ENCODE results near the gene CDC73. TPM values are rescaled to one million over a fixed set of nuclear protein-coding genes. Genes with fewer than 3 reads are reported as not detected.
A peak's percentile ranks its signal among the peaks of the same experiment; 100 is the strongest.

CDC73 gene
- total RNA-seq, 1 donor from 2014 or later, result 71.1 TPM

- Mint-ChIP-seq H3K9me3 (peaks cover 11% of the 10 kb centered on the region), H3K27ac (peak overlapping the region; percentile 33), H3K27me3 (ENCODE audit: low read depth) (no peaks in the 10 kb centered on the region), H3K36me3 (peaks cover 45% of the 10 kb centered on the region), H3K4me3 (no peak overlapping the region), H3K4me1 (peaks cover 24% of the 10 kb centered on the region)
- TF ChIP-seq CTCF (IDR thresholded peaks at IDR 0.05; ENCODE audit: unreplicated experiment), result no peak
- no peak for DNase-seq (ENCODE audit: low spot score in 2 of 2, unreplicated experiment in 2 of 2)
These were observed 20.0 kb downstream of the CDC73 start for GRCh38 chr1:193141804-193142203.

- Mint-ChIP-seq H3K9me3 (peaks cover 11% of the 10 kb centered on the region), H3K36me3 (peaks cover 44% of the 10 kb centered on the region), H3K4me1 (peaks cover 24% of the 10 kb centered on the region), H3K27me3 (ENCODE audit: low read depth) (no peaks in the 10 kb centered on the region), H3K4me3 (no peak overlapping the region), H3K27ac (peak overlapping the region; percentile 31)
- no peak for TF ChIP-seq CTCF (IDR thresholded peaks at IDR 0.05; ENCODE audit: unreplicated experiment)
- no peak for DNase-seq (ENCODE audit: low spot score in 2 of 2, unreplicated experiment in 2 of 2)
These were observed 20.6 kb downstream of the CDC73 start for GRCh38 chr1:193142409-193142808.

GRCh38 chr1:193143285-193143684, 21.5 kb downstream of the CDC73 start:
- Mint-ChIP-seq H3K27me3 (ENCODE audit: low read depth) (no peaks in the 10 kb centered on the region), H3K27ac (peak overlapping the region; percentile 22), H3K4me3 (no peak overlapping the region), H3K36me3 (peaks cover 44% of the 10 kb centered on the region), H3K4me1 (peaks cover 24% of the 10 kb centered on the region), H3K9me3 (peaks cover 11% of the 10 kb centered on the region)
- DNase-seq (ENCODE audit: low spot score in 2 of 2, unreplicated experiment in 2 of 2), result no peak
- TF ChIP-seq CTCF (IDR thresholded peaks at IDR 0.05; ENCODE audit: unreplicated experiment), result no peak

- Mint-ChIP-seq H3K36me3 (peaks cover 37% of the 10 kb centered on the region), H3K27ac (peak overlapping the region; percentile 25), H3K9me3 (peaks cover 9% of the 10 kb centered on the region), H3K27me3 (ENCODE audit: low read depth) (no peaks in the 10 kb centered on the region), H3K4me1 (peaks cover 24% of the 10 kb centered on the region), H3K4me3 (no peak overlapping the region)
- no peak for TF ChIP-seq CTCF (IDR thresholded peaks at IDR 0.05; ENCODE audit: unreplicated experiment)
- no peak for DNase-seq (ENCODE audit: low spot score in 2 of 2, unreplicated experiment in 2 of 2)
These were observed 22.6 kb downstream of the CDC73 start for GRCh38 chr1:193144361-193144938.

- DNase-seq (ENCODE audit: low spot score in 2 of 2, unreplicated experiment in 2 of 2), result no peak
- H3K27ac Mint-ChIP-seq, result peak overlapping the region; percentile 77
- peaks cover 33% of the 10 kb centered on the region for H3K36me3 Mint-ChIP-seq
- no peaks in the 10 kb centered on the region for H3K27me3 Mint-ChIP-seq (ENCODE audit: low read depth)
- peaks cover 24% of the 10 kb centered on the region for H3K4me1 Mint-ChIP-seq
- H3K9me3 Mint-ChIP-seq, result peaks cover 7% of the 10 kb centered on the region
- no peak for TF ChIP-seq CTCF (IDR thresholded peaks at IDR 0.05; ENCODE audit: unreplicated experiment)
- no peak overlapping the region for H3K4me3 Mint-ChIP-seq
These were observed 23.2 kb downstream of the CDC73 start for GRCh38 chr1:193144999-193145398.
